Kidney epithelial cell (primary cell): Measurements from ENCODE around the gene MYO16. TPM values are rescaled to one million over a fixed set of nuclear protein-coding genes. Genes with fewer than 3 reads are reported as not detected.

Experiments
- DNase-seq: peaks from one replicate; pipeline ENCODE4 v3.0.0-alpha.2; 2010; ENCODE audit warnings: low read depth
- H3K27me3 ChIP-seq: 2 replicates; pipeline ENCODE4 v1.6.0; 2011; ENCODE audit warnings: low read length; ENCODE audit not compliant: control insufficient read depth, insufficient read depth
- H3K36me3 ChIP-seq: 2 replicates; pipeline ENCODE4 v1.5.1; 2011; ENCODE audit warnings: low read length; ENCODE audit not compliant: control insufficient read depth, insufficient read depth
- H3K4me3 ChIP-seq: 2 replicates; pipeline ENCODE4 v1.5.1; 2011; ENCODE audit warnings: low read depth, mild to moderate bottlenecking, control low read depth, low read length
- total RNA-seq: library from RNA; depleted of rRNA; stranded (reverse); fragments of >200 nt; gene quantifications from 2 replicates; pipeline ENCODE4 v1.2.3, GENCODE V29; 2015
- TF ChIP-seq, protein P1 (sequence below): IDR thresholded peaks from 2 replicates; pipeline ENCODE4 v1.5.1; 2011; ENCODE audit warnings: mild to moderate bottlenecking, moderate library complexity, low read length, control low read depth, inconsistent platforms; ENCODE audit not compliant: insufficient read depth, poor library complexity, severe bottlenecking

The MYO16 gene
- total RNA-seq, 1 donor from 2014 or later = 0.38 TPM

DNA sequence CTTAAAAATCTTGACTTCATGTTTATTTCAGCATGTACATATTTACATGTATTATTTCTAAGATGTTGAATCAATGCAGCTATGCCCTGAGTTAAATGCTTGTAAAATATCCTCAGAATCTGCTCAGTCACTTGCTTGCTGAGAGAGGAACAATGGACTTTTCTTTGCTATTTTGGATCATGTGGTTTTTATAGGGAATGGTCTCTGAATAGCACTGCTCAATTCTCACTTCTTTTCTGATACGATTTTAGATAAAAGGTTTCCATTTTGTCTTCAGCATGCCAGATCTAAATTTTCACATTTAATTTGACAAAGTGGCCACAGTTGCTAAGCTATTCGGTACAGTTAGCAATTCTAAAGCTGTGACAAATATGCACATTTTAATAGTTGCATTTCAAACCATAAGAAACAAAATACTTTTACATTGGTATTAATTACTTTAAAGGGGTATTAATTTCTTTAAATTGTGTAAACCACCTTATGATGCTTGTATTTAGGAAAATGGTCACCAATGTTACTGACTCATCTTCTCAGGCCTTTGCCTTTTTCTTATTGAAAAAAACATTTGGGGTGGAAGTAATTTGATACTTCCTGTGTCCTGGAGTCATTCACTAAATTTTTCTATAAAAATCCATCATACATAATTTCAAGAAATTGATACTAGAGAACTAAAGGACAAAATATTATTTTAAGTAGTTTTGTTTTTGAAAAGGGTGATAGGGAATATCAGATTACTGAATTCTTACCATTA lies 113.5 kb downstream of the MYO16 start:
- DNase-seq = no peak
- Histone ChIP-seq H3K4me3 (no peak overlapping the region), H3K36me3 (no peaks in the 10 kb centered on the region), H3K27me3 (no peaks in the 10 kb centered on the region)
- TF ChIP-seq, protein P1, sequence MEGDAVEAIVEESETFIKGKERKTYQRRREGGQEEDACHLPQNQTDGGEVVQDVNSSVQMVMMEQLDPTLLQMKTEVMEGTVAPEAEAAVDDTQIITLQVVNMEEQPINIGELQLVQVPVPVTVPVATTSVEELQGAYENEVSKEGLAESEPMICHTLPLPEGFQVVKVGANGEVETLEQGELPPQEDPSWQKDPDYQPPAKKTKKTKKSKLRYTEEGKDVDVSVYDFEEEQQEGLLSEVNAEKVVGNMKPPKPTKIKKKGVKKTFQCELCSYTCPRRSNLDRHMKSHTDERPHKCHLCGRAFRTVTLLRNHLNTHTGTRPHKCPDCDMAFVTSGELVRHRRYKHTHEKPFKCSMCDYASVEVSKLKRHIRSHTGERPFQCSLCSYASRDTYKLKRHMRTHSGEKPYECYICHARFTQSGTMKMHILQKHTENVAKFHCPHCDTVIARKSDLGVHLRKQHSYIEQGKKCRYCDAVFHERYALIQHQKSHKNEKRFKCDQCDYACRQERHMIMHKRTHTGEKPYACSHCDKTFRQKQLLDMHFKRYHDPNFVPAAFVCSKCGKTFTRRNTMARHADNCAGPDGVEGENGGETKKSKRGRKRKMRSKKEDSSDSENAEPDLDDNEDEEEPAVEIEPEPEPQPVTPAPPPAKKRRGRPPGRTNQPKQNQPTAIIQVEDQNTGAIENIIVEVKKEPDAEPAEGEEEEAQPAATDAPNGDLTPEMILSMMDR = no peak

DNA sequence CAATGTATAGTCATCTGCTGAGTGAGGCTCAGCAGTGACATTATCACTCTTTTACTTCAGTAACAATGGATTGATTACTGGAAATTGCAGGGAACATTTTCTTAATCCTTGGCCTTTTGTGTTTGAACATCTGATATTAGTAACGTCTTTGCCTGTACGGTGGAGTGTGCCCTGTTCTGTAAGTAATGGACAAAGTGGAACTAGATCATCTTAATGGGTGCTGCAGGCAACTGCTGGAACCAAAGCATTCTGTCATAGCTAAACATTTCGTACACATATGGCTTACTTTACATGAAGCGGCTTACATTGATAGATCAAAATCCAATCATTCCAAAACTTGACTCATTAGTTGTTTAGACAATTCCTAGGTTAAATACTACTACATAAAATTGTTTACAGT lies 114.1 kb downstream of the MYO16 start:
- Histone ChIP-seq H3K27me3 (no peaks in the 10 kb centered on the region), H3K36me3 (no peaks in the 10 kb centered on the region), H3K4me3 (no peak overlapping the region)
- TF ChIP-seq, protein P1 = no peak
- no peak for DNase-seq

DNA sequence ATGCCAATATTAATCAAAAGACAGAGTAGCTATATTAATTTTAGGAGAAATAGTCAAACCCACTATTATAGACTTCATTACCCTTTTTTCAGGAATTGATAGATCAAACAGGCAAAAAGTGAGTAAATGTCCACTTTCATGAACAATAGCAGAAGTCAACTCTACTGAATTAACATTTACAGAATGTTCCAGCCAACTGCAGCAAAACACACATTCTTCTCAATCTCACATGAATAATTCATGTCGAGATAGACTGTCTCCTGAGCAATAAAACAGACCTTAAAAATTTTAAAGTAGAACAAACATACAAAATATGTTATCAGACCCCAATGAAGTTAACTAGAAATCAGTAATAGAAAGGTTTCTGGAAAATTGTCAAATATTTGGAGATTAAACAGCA lies 118.4 kb downstream of the MYO16 start:
- Histone ChIP-seq H3K4me3 (no peak overlapping the region), H3K27me3 (no peaks in the 10 kb centered on the region), H3K36me3 (no peaks in the 10 kb centered on the region)
- TF ChIP-seq, protein P1 = no peak
- no peak for DNase-seq

DNA sequence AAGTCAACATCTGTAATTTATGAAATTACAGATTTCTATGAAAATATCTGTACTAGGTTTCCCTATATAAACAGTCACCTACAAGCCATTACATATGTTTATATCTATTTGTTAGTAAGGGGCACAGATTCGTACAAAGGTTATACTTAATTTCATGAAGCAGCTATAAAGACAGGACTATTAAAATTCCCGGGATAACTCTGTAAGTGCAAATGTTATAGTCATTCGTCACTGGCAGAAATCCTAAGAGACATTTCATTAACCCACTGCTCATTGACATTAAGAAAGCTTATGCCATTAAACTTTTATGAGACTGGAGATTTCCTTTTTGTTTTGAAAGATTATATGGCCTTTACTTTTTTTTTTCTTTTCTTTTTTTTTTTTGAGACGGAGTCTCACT lies 122.9 kb downstream of the MYO16 start:
- no peak for DNase-seq

DNA sequence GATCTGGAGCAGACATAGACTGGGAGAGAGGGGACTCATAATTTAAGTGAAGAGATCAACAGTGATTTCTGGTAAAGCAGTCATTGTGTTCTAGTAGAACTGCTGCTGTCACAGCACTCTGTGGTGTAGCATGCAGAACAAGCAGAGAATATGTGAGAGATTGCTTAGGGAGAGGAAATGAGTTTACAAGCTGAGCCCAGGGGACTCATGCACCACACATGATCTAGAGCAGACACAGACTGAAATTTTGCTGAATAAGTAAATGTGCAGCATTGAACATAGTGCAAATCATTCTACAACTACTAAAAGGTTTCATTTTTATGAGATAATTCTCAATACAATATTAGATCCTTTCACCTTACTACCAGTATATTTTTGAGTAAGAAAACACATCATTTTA lies 125.7 kb downstream of the MYO16 start:
- Histone ChIP-seq H3K27me3 (no peaks in the 10 kb centered on the region), H3K36me3 (no peaks in the 10 kb centered on the region), H3K4me3 (no peak overlapping the region)
- TF ChIP-seq, protein P1 = no peak
- DNase-seq = no peak

More for the DNA sequence above, 122.9 kb downstream of the MYO16 start:
- no peaks in the 10 kb centered on the region for H3K36me3 ChIP-seq
- TF ChIP-seq, protein P1 = no peak
- no peaks in the 10 kb centered on the region for H3K27me3 ChIP-seq
- H3K4me3 ChIP-seq = no peak overlapping the region

DNA sequence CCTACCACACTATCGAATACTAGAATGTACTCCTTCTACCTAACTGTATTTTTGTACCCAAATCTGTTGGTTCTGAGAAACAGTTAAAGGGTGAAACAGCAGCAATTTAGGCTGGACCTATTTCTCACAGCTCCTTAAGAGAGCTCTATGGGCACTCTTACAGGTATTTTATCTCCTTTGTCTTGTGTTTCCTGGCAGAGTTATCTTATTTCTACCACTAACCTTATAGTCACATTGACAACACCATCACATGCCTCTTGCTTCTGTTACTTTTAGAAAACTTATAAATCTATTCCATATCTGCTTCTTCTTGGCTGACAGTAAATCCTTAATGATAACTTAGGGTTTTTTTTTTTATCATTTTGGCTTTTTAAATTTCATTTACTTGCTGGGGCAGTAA lies 130.7 kb downstream of the MYO16 start:
- Histone ChIP-seq H3K4me3 (no peak overlapping the region), H3K36me3 (no peaks in the 10 kb centered on the region), H3K27me3 (no peaks in the 10 kb centered on the region)
- DNase-seq = no peak
- TF ChIP-seq, protein P1 = no peak
